SH-SY5Y (cell line): Measurements from ENCODE around the gene RIMKLA.

Source experiments
- GATA2 ChIP-seq: IDR thresholded peaks from 2 replicates; pipeline ENCODE4 v1.6.1; 2011; ENCODE audit warnings: mild to moderate bottlenecking, low read depth, low read length
- GATA3 ChIP-seq: IDR thresholded peaks from 2 replicates; pipeline ENCODE4 v1.6.1; 2011; ENCODE audit warnings: low read depth, mild to moderate bottlenecking, low read length, moderate library complexity

GRCh38 chr1:42364542-42364941, 16.1 kb upstream of the RIMKLA start:
- TF ChIP-seq GATA2, result no peak
- no peak for TF ChIP-seq GATA3
